SK-N-SH treated with all-trans-retinoic acid at 6 μM for 48 hours (cell line): ENCODE data around the gene C15orf61.

Experiments
- CREB5 ChIP-seq: fragments of 250-450 bp; sonication (Bioruptor Pico); IDR thresholded peaks from 2 replicates; pipeline ENCODE4 v1.5.1; 2020; ENCODE audit warnings: low read depth, mild to moderate bottlenecking, moderate library complexity
- CSRNP3 ChIP-seq: fragments of 250-450 bp; sonication (Bioruptor Pico); IDR thresholded peaks from 2 replicates; pipeline ENCODE4 v1.5.1; 2021; ENCODE audit warnings: mild to moderate bottlenecking, moderate library complexity
- ESRRG ChIP-seq: fragments of 250-450 bp; sonication (Bioruptor Pico); IDR thresholded peaks from 2 replicates; pipeline ENCODE4 v1.6.1; 2021; ENCODE audit warnings: mild to moderate bottlenecking
- GLIS3 ChIP-seq: fragments of 250-450 bp; sonication (Bioruptor Pico); IDR thresholded peaks from 2 replicates; pipeline ENCODE4 v1.5.0; 2020; ENCODE audit warnings: mild to moderate bottlenecking, moderate library complexity
- PATZ1 ChIP-seq: fragments of 250-450 bp; sonication (Bioruptor Pico); IDR thresholded peaks from 2 replicates; pipeline ENCODE4 v1.8.0; 2020; ENCODE audit warnings: mild to moderate bottlenecking, moderate library complexity, borderline replicate concordance
- POU6F1 ChIP-seq: fragments of 250-450 bp; sonication (Bioruptor Pico); IDR thresholded peaks from 2 replicates; pipeline ENCODE4 v1.8.0; 2021; ENCODE audit warnings: low read depth, mild to moderate bottlenecking, moderate library complexity, borderline replicate concordance
- TSHZ2 ChIP-seq: fragments of 250-450 bp; sonication (Bioruptor Pico); IDR thresholded peaks from 2 replicates; pipeline ENCODE4 v1.5.0; 2020; ENCODE audit warnings: mild to moderate bottlenecking, moderate library complexity
- ZC3H10 ChIP-seq: fragments of 250-450 bp; sonication (Bioruptor Pico); IDR thresholded peaks from 2 replicates; pipeline ENCODE4 v1.5.1; 2021; ENCODE audit warnings: mild to moderate bottlenecking, moderate library complexity
- ZFP3 ChIP-seq: fragments of 250-450 bp; sonication (Bioruptor Pico); IDR thresholded peaks from 2 replicates; pipeline ENCODE4 v1.5.0; 2020; ENCODE audit warnings: mild to moderate bottlenecking, moderate library complexity
- ZFP30 ChIP-seq: fragments of 450-650 bp; formaldehyde crosslinking; IDR thresholded peaks from 2 replicates; pipeline ENCODE4 v1.5.0; 2022; ENCODE audit warnings: mild to moderate bottlenecking, moderate library complexity
- ZNF565 ChIP-seq: fragments of 450-650 bp; formaldehyde crosslinking; conservative IDR thresholded peaks from 2 replicates; pipeline ENCODE4 v1.5.0; 2020; ENCODE audit warnings: low read depth, mild to moderate bottlenecking, moderate library complexity

GRCh38 chr15:67551207-67551743 is 30.3 kb downstream of the C15orf61 start:
- TF ChIP-seq GLIS3 (CRISPR knock-in tag) (no peak), ZFP3 (CRISPR knock-in tag) (no peak), PATZ1 (no peak), ESRRG (CRISPR knock-in tag) (no peak), CSRNP3 (CRISPR knock-in tag) (no peak), CREB5 (no peak), ZNF565 (CRISPR knock-in tag) (no peak), TSHZ2 (CRISPR knock-in tag) (no peak), ZC3H10 (CRISPR knock-in tag) (no peak), ZFP30 (CRISPR knock-in tag) (no peak), POU6F1 (CRISPR knock-in tag) (no peak)
